Common myeloid progenitor, CD34-positive (primary cell): Measurements from ENCODE around the gene CYP24A1.

ENCODE experiments used
- CTCF ChIA-PET: fragments of 350-600 bp; sonication (Branson Sonifier 250); formaldehyde crosslinking; loops from one replicate; lab custom pipeline; 2021; ENCODE audit warnings: antibody characterized with exemption; lab: Charles Lee
- POLR2A ChIA-PET: fragments of 350-600 bp; sonication (Branson Sonifier 250); formaldehyde crosslinking; loops from one replicate; lab custom pipeline; 2021; ENCODE audit warnings: antibody characterized with exemption; lab: Charles Lee
- DNase-seq, 3 donors: peaks; one replicate each; pipeline versions ENCODE4 v3.0.0 to v3.0.0-alpha.2; 2013
- H3K27ac ChIP-seq, 2 experiments: 1 replicate in 1 of 2; 2 replicates in 1 of 2; pipeline ENCODE4 v1.7.0; 2013; ENCODE audit warnings: inconsistent platforms in 2 of 2, low read length in 2 of 2, mild to moderate bottlenecking in 2 of 2, low read depth in 1 of 2, moderate library complexity in 1 of 2; ENCODE audit not compliant: severe bottlenecking in 2 of 2, insufficient read depth in 1 of 2, poor library complexity in 1 of 2
- H3K27me3 ChIP-seq, 5 experiments: replicated peaks in 2 of 5; 1 replicate in 3 of 5; 2 replicates in 2 of 5; pipeline versions ENCODE4 v1.6.1 to v1.7.0; 2013; ENCODE audit warnings: low read length in 4 of 5, mild to moderate bottlenecking in 2 of 5, moderate library complexity in 2 of 5, inconsistent platforms in 1 of 5; ENCODE audit not compliant: insufficient read depth in 5 of 5, control insufficient read depth in 4 of 5
- H3K36me3 ChIP-seq, 4 experiments: 1 replicate in 2 of 4; 2 replicates in 2 of 4; pipeline versions ENCODE4 v1.6.1 to v1.7.0; 2013; ENCODE audit warnings: low read length in 3 of 4, control low read depth in 1 of 4, mild to moderate bottlenecking in 1 of 4; ENCODE audit not compliant: control insufficient read depth in 4 of 4, insufficient read depth in 4 of 4
- H3K4me1 ChIP-seq, 4 experiments: 1 replicate in 3 of 4; 2 replicates in 1 of 4; pipeline versions ENCODE4 v1.6.1 to v1.7.1; 2013; ENCODE audit warnings: low read length in 3 of 4, mild to moderate bottlenecking in 3 of 4, control low read depth in 1 of 4, inconsistent platforms in 1 of 4, moderate library complexity in 1 of 4; ENCODE audit not compliant: control insufficient read depth in 4 of 4, insufficient read depth in 4 of 4; ENCODE audit errors: control extremely low read depth in 1 of 4
- H3K4me3 ChIP-seq, 7 experiments: 1 replicate in 4 of 7; 2 replicates in 3 of 7; pipeline versions ENCODE4 v1.5.1 to v1.7.0; 2013; ENCODE audit warnings: mild to moderate bottlenecking in 7 of 7, low read length in 6 of 7, moderate library complexity in 6 of 7, inconsistent platforms in 2 of 7, low read depth in 2 of 7, control low read depth in 1 of 7; ENCODE audit not compliant: insufficient read depth in 4 of 7, control insufficient read depth in 1 of 7; ENCODE audit errors: extremely low read depth in 1 of 7
- H3K9me3 ChIP-seq, 5 experiments: 1 replicate in 4 of 5; 2 replicates in 1 of 5; pipeline versions ENCODE4 v1.6.1 to v1.7.1; 2013; ENCODE audit warnings: low read length in 4 of 5, mild to moderate bottlenecking in 2 of 5, inconsistent platforms in 1 of 5, low read depth in 1 of 5, moderate library complexity in 1 of 5; ENCODE audit not compliant: control insufficient read depth in 4 of 5, insufficient read depth in 2 of 5; ENCODE audit errors: control extremely low read depth in 1 of 5
- WGBS: methylation state at CpG from one replicate; pipeline ENCODE4 v1.1.5; 2013; ENCODE audit not compliant: insufficient coverage; 5-methylcytosine and 5-hydroxymethylcytosine counted together

CYP24A1 gene

GRCh38 chr20:54177378-54177777, 3.6 kb upstream of the CYP24A1 start:
- Histone ChIP-seq H3K36me3 (no peaks in the 10 kb centered on the region), H3K4me3 (no peak overlapping the region), H3K27ac (no peak overlapping the region), H3K27me3 (peaks cover 7 to 59% (median 25%) of the 10 kb centered on the region in 5 experiments), H3K9me3 (no peaks in the 10 kb centered on the region), H3K4me1 (peaks cover 2 to 24% (median 20%) of the 10 kb centered on the region in 4 experiments)
- POLR2A ChIA-PET = no interaction called here
- no peak for DNase-seq
- CTCF ChIA-PET = no interaction called here
- 85% methylated on average over 5 of the region's 6 CpGs for WGBS

- 83% methylated on average over 1 of the region's 2 CpGs for WGBS
- no peak for DNase-seq
- H3K36me3 ChIP-seq = no peaks in the 10 kb centered on the region
- CTCF ChIA-PET = no interaction called here
- H3K9me3 ChIP-seq = no peaks in the 10 kb centered on the region
- peaks cover 2 to 24% (median 20%) of the 10 kb centered on the region in 4 experiments for H3K4me1 ChIP-seq
- H3K4me3 ChIP-seq = no peak overlapping the region
- peaks cover 13 to 66% (median 28%) of the 10 kb centered on the region in 5 experiments for H3K27me3 ChIP-seq
- H3K27ac ChIP-seq = no peak overlapping the region
- POLR2A ChIA-PET = no interaction called here
These were observed 2.8 kb upstream of the CYP24A1 start for GRCh38 chr20:54176610-54177009.

DNA sequence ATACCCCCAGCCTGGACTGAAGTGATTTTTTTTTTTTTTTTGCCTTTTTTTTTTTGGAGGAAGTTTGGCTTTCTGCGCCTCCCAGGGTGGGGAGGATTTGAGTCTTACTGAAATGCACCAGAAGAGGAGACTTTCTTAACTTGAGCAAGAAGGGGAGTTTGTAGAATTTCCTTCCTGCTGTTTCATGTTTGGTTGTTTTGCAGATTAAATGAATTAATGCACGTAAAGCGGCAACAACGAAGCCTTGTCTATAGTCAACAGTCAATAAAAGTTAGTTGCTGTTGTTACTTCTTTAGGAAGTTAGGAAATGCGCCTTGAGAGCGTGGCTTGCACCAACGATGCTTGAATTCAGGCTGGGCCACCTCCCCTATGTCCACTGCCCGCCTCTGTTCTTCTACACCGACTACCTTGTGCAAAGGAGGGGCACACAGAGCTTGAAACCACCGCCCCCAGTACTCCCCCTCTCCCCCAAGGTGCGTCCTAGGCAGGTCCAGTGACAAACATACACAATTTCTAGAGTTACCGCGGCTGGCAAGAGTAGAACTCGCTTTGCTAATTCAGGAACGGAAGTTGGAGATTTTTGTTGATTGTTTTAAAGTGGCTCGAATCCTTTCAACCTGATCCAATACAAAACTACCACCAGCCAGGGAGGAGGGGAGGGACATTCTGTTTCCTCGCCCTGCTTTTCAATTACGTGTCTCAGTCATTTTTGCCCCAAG, 830 bp upstream of the CYP24A1 start:
- no peak overlapping the region for H3K27ac ChIP-seq
- peaks cover 18 to 76% (median 33%) of the 10 kb centered on the region in 5 experiments for H3K27me3 ChIP-seq
- DNase-seq = no peak
- 5% methylated on average over 3 of the region's 18 CpGs for WGBS
- ChIA-PET POLR2A (no interaction called here), CTCF (interaction anchor here (1.2 to 1.6 kb wide), 3 partner anchors 11 to 78 kb away, joined by 3 to 6 read pairs (median 4); no protein-coding TSS in a partner anchor)
- H3K36me3 ChIP-seq = no peaks in the 10 kb centered on the region
- peaks cover 2 to 24% (median 20%) of the 10 kb centered on the region in 4 experiments for H3K4me1 ChIP-seq
- no peaks in the 10 kb centered on the region for H3K9me3 ChIP-seq
- peak overlapping the region in 3 of 7 experiments; percentile 43 to 61 (median 48) for H3K4me3 ChIP-seq

- Histone ChIP-seq H3K4me1 (peaks cover 2 to 24% (median 20%) of the 10 kb centered on the region in 4 experiments), H3K9me3 (no peaks in the 10 kb centered on the region), H3K36me3 (no peaks in the 10 kb centered on the region), H3K27me3 (peaks cover 18 to 86% (median 39%) of the 10 kb centered on the region in 5 experiments), H3K27ac (no peak overlapping the region), H3K4me3 (peak overlapping the region in 4 of 7 experiments; percentile 19 to 48 (median 28))
- POLR2A ChIA-PET = no interaction called here
- peak in 2 of 3 donors; percentile 31 to 38 for DNase-seq
- CTCF ChIA-PET = interaction anchor here (0.6 kb wide), 1 partner anchor 14 kb away, joined by 5 read pairs; no protein-coding TSS in a partner anchor
- 2% methylated on average over 57 of the region's 66 CpGs for WGBS
These were observed 732 bp downstream of the CYP24A1 start for GRCh38 chr20:54172856-54173652.

DNA sequence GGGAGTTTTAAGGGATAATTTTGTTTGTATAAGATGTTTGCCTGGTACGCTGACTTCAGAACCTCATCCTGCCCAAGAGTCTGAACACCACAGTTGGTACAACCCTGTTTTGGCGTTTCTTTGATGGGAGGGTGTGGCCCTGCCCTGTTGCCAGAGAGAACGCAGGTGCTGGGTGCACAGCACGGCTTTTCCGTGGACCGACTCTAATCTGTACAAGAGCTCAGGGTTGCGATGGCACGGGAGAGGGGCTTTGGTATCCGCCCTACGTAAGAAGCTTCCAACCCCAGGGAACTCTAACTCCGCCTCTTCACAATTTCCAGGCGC, 1.3 kb downstream of the CYP24A1 start:
- ChIA-PET CTCF (no interaction called here), POLR2A (no interaction called here)
- no peaks in the 10 kb centered on the region for H3K9me3 ChIP-seq
- H3K27ac ChIP-seq = no peak overlapping the region
- 19% methylated on average over 12 of the region's 12 CpGs for WGBS
- H3K36me3 ChIP-seq = no peaks in the 10 kb centered on the region
- no peak for DNase-seq
- H3K4me3 ChIP-seq = peak overlapping the region in 1 of 7 experiments; percentile 7
- H3K27me3 ChIP-seq = peaks cover 18 to 91% (median 39%) of the 10 kb centered on the region in 5 experiments
- peaks cover 2 to 24% (median 20%) of the 10 kb centered on the region in 4 experiments for H3K4me1 ChIP-seq

DNA sequence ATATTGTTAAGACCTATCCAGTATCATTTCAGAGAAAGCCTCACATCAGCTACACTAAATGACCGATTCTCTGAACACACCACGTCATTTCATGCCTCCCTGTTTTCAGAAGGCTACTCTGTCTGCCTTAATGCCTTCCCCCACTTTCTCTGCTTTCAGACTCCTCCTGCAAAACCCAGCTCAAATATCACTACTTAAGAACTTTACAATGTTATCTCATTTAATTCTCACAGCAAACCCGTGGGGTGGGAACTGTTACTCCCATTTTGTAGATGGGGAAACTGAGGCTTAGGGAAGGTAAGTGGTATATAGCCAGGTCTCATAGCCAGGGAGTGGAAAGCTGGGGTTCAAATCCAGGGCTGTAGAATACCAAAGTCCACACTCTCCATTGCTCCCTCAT, 2.8 kb downstream of the CYP24A1 start:
- H3K27ac ChIP-seq = no peak overlapping the region
- CTCF ChIA-PET = no interaction called here
- H3K27me3 ChIP-seq = peaks cover 18 to 86% (median 38%) of the 10 kb centered on the region in 5 experiments
- no peaks in the 10 kb centered on the region for H3K36me3 ChIP-seq
- H3K4me1 ChIP-seq = peaks cover 2 to 24% (median 20%) of the 10 kb centered on the region in 4 experiments
- H3K9me3 ChIP-seq = no peaks in the 10 kb centered on the region
- 91% methylated on average over 2 of the region's 3 CpGs for WGBS
- POLR2A ChIA-PET = no interaction called here
- no peak for DNase-seq
- no peak overlapping the region for H3K4me3 ChIP-seq
